Measurements from ENCODE around the gene CDH4.

The CDH4 gene

DNA sequence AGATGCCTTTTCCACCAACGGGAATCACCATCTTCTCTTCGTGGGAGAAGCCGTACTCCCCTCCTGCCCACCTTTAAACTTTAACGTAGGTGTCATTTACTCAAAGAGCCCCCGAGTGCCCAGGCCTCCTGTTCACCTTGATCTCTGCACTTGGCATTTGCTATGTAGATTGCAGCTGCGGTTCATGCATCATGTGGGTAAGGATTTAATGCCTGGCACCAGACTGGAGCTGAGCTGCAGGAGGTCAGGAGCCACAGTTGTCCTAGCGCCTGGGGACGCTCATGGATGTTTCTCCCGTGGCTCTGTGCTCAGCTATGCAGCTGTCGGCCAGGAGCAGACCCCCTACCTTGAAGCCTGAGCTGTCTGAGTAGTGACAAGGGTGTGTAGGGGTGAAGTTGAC, 133.7 kb downstream of the CDH4 start:
- no peak overlapping the region for H3K27ac ChIP-seq
- TF ChIP-seq, protein P1, sequence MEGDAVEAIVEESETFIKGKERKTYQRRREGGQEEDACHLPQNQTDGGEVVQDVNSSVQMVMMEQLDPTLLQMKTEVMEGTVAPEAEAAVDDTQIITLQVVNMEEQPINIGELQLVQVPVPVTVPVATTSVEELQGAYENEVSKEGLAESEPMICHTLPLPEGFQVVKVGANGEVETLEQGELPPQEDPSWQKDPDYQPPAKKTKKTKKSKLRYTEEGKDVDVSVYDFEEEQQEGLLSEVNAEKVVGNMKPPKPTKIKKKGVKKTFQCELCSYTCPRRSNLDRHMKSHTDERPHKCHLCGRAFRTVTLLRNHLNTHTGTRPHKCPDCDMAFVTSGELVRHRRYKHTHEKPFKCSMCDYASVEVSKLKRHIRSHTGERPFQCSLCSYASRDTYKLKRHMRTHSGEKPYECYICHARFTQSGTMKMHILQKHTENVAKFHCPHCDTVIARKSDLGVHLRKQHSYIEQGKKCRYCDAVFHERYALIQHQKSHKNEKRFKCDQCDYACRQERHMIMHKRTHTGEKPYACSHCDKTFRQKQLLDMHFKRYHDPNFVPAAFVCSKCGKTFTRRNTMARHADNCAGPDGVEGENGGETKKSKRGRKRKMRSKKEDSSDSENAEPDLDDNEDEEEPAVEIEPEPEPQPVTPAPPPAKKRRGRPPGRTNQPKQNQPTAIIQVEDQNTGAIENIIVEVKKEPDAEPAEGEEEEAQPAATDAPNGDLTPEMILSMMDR (IDR thresholded peaks at IDR 0.05), result no peak
- no peak for TF ChIP-seq ZFX (IDR thresholded peaks at IDR 0.05; ENCODE audit: borderline replicate concordance)

- TF ChIP-seq, protein P1 (IDR thresholded peaks at IDR 0.05), result no peak
- TF ChIP-seq ZFX (IDR thresholded peaks at IDR 0.05; ENCODE audit: borderline replicate concordance), result no peak
- no peak overlapping the region for H3K27ac ChIP-seq
Measured at GRCh38 chr20:61387204-61387953, 135.3 kb downstream of the CDH4 start.

DNA sequence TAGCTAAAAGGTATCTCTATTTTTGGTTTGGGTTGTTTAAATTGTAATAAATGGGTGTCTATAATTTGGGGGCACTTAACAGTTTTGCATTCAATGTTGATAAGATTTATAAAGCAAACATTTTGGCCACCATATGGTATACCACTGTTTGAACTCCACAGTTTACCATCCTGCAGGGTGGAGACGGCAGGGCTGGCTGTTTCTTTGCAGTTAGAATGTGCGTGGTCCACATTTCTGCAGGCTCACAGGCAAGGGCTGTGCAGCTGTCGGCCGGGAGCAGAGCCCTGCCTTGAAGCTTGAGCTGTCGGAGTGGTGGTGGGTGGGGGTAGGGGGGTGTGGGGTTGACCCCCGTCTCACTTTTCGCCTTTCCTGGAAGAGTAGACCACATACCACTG, 135.9 kb downstream of the CDH4 start:
- no peak overlapping the region for H3K27ac ChIP-seq
- TF ChIP-seq, protein P1 (IDR thresholded peaks at IDR 0.05), result no peak
- no peak for TF ChIP-seq ZFX (IDR thresholded peaks at IDR 0.05; ENCODE audit: borderline replicate concordance)

DNA sequence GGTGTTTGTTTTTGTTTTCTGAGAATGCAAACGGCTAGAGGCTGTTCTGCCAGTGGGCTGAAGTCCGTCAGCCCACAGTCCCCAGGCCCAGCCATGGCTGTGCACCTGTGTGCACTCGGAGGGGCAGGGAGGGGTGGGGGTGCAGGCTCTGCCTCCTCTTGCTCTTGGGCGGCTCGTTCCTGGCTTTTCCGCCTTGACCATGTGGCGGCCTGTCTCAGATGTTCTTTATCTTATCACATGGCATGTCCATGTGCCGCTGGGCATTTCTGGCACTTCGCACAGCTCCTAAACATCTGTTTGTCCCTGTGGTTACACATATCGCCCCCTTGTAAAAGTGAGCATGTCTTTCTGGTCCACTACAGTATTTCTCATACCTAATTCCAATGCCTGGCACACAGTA, 137.0 kb downstream of the CDH4 start:
- TF ChIP-seq ZFX (IDR thresholded peaks at IDR 0.05; ENCODE audit: borderline replicate concordance), result no peak
- TF ChIP-seq, protein P1 (IDR thresholded peaks at IDR 0.05), result no peak
- H3K27ac ChIP-seq, result no peak overlapping the region

DNA sequence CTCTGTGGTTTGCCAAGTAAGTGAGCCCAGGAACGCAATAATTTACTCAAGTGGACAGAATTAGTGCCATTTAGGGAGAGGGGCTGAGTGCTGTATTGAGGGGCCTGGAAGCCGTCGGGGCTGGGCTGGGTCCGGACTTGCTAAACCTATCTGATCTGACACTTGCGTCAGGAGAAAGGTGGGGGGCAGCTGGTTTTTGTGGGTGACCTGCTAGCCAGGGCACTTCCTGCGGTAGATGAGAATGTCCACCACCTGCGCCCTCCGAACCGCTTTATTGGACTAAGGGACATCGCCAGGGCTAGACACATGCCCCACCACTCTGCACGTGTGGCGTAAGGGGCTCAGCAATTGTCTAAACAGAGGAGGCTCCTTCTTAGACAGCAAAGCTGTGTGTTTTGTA, 139.1 kb downstream of the CDH4 start:
- TF ChIP-seq, protein P1 (IDR thresholded peaks at IDR 0.05), result no peak
- no peak for TF ChIP-seq ZFX (IDR thresholded peaks at IDR 0.05; ENCODE audit: borderline replicate concordance)
- no peak overlapping the region for H3K27ac ChIP-seq

- TF ChIP-seq ZFX (IDR thresholded peaks at IDR 0.05; ENCODE audit: borderline replicate concordance), result no peak
- TF ChIP-seq, protein P1 (IDR thresholded peaks at IDR 0.05), result no peak
- H3K27ac ChIP-seq, result no peak overlapping the region
Measured at GRCh38 chr20:61391812-61392520, 139.9 kb downstream of the CDH4 start.
